AG04449 (cell line): ENCODE measurements around the gene MPND.

ENCODE experiments used
- CTCF ChIA-PET: fragments of 350-600 bp; formaldehyde crosslinking; extraction: SDS; loops from one replicate; lab custom pipeline; 2021; ENCODE audit warnings: antibody characterized with exemption; lab: Yijun Ruan, JAX
- POLR2A ChIA-PET: fragments of 400-600, 350-600 bp; formaldehyde crosslinking; extraction: SDS; loops from one replicate; lab custom pipeline; 2020; ENCODE audit warnings: antibody characterized with exemption, inconsistent platforms; lab: Yijun Ruan, JAX
- DNase-seq: peaks from one replicate; pipeline ENCODE4 v3.0.0-alpha.2; 2010; ENCODE audit warnings: low read depth, low spot score
- H3K4me3 ChIP-seq: 2 replicates; pipeline ENCODE4 v1.5.1; 2011; ENCODE audit warnings: low read depth, mild to moderate bottlenecking, control low read depth, low read length
- CTCF ChIP-seq: IDR thresholded peaks from one replicate; pipeline ENCODE4 v1.5.1; 2011; ENCODE audit warnings: mild to moderate bottlenecking, moderate library complexity, low read length, control low read depth, inconsistent platforms; ENCODE audit not compliant: insufficient read depth; ENCODE audit errors: missing control alignments

MPND gene

GRCh38 chr19:4385291-4386040, 42.1 kb downstream of the MPND start:
- H3K4me3 ChIP-seq: no peak overlapping the region
- TF ChIP-seq CTCF: no peak
- CTCF ChIA-PET: interaction anchor here (0.7 to 8.8 kb wide), 7 partner anchors 9 to 118 kb away, joined by 3 to 102 read pairs (median 8); partner anchors contain the start of genes CHAF1A and SH3GL1
- POLR2A ChIA-PET: interaction anchor here (0.8 to 1.0 kb wide), 2 partner anchors 10 to 117 kb away, joined by 3 to 4 read pairs; no protein-coding TSS in a partner anchor
- no peak for DNase-seq

- TF ChIP-seq CTCF: no peak
- H3K4me3 ChIP-seq: no peak overlapping the region
- no peak for DNase-seq
- CTCF ChIA-PET: interaction anchor here (0.6 to 8.8 kb wide), 8 partner anchors 10 to 139 kb away, joined by 3 to 102 read pairs (median 4); partner anchors contain the start of genes CHAF1A and SH3GL1
- POLR2A ChIA-PET: interaction anchor here (0.6 to 1.0 kb wide), 3 partner anchors 11 to 582 kb away, joined by 3 to 4 read pairs (median 3); no protein-coding TSS in a partner anchor
Measured at GRCh38 chr19:4386041-4386782, 42.9 kb downstream of the MPND start.

- H3K4me3 ChIP-seq: no peak overlapping the region
- no peak for TF ChIP-seq CTCF
- POLR2A ChIA-PET: no interaction called here
- CTCF ChIA-PET: interaction anchor here (0.7 to 8.8 kb wide), 4 partner anchors 12 to 35 kb away, joined by 3 to 102 read pairs (median 43); partner anchors contain the start of genes CHAF1A and SH3GL1
- no peak for DNase-seq
Measured at GRCh38 chr19:4388337-4389063, 45.1 kb downstream of the MPND start.

GRCh38 chr19:4389064-4389375, 45.7 kb downstream of the MPND start:
- CTCF ChIA-PET: interaction anchor here (0.7 to 8.8 kb wide), 4 partner anchors 8 to 19 kb away, joined by 3 to 102 read pairs (median 42); partner anchors contain the start of genes CHAF1A and SH3GL1
- H3K4me3 ChIP-seq: no peak overlapping the region
- no peak for DNase-seq
- TF ChIP-seq CTCF: no peak
- POLR2A ChIA-PET: no interaction called here

GRCh38 chr19:4389511-4390016, 46.2 kb downstream of the MPND start:
- CTCF ChIA-PET: interaction anchor here (0.8 to 8.8 kb wide), 3 partner anchors 9 to 13 kb away, joined by 3 to 102 read pairs (median 82); partner anchors contain the start of genes CHAF1A and SH3GL1
- TF ChIP-seq CTCF: no peak
- H3K4me3 ChIP-seq: no peak overlapping the region
- POLR2A ChIA-PET: no interaction called here
- no peak for DNase-seq
